HL-60 (cell line): ENCODE results near the gene ROMO1.

Source experiments
- DNase-seq, 2 experiments: peaks; one replicate each; pipeline ENCODE4 v3.0.0-alpha.2; 2010 to 2020; ENCODE audit warnings: low read depth in 1 of 2, low spot score in 1 of 2
- H3K27ac ChIP-seq: fragments of 250-450 bp; sonication (Bioruptor Pico); replicated peaks from 2 replicates; pipeline ENCODE4 v1.5.1; 2020; ENCODE audit warnings: mild to moderate bottlenecking, moderate library complexity
- H3K27me3 ChIP-seq: fragments of 250-450 bp; sonication (Bioruptor Pico); 2 replicates; pipeline ENCODE4 v1.5.1; 2021; ENCODE audit warnings: mild to moderate bottlenecking, moderate library complexity; ENCODE audit not compliant: insufficient read depth, poor library complexity, severe bottlenecking
- H3K4me3 ChIP-seq: replicated peaks from 2 replicates; pipeline ENCODE4 v1.5.1; 2011; ENCODE audit warnings: mild to moderate bottlenecking, control low read depth, low read length; ENCODE audit not compliant: insufficient read depth
- GABPA ChIP-seq: IDR thresholded peaks from 2 replicates; pipeline ENCODE4 v1.6.1; 2012; ENCODE audit warnings: low read depth
- POLR2AphosphoS5 ChIP-seq: IDR thresholded peaks from 2 replicates; pipeline ENCODE4 v1.6.1; 2012; ENCODE audit warnings: low read depth
- SPI1 ChIP-seq: IDR thresholded peaks from 2 replicates; pipeline ENCODE4 v1.6.1; 2012; ENCODE audit warnings: low read depth, mild to moderate bottlenecking, borderline replicate concordance
- TF ChIP-seq, protein P1 (sequence below): IDR thresholded peaks from one replicate; pipeline ENCODE4 v1.5.1; 2011; ENCODE audit warnings: low read length, control low read depth, inconsistent platforms; ENCODE audit not compliant: insufficient read depth
- TF ChIP-seq, protein P2 (sequence below): IDR thresholded peaks from 2 replicates; pipeline ENCODE4 v1.6.1; 2012; ENCODE audit warnings: low read depth; ENCODE audit not compliant: insufficient replicate concordance

Gene ROMO1

DNA sequence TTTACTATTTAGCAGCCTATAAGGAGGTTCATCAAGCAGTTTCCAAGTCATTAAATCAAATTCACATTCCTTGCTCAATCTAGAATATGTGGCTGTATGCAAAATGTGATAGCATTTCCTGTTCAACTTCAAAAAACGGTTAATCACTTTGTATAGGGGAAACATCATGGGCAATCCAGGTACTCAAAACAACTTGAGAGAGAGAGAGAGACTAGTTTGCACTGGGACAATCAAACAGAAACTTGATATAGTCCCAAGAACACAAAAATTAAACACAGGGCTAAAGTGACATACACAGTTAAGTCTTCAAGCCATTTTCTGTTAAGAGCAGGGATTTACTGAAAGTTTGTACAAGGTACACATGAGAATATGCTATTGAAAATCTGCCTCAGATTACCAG lies 41.9 kb upstream of the ROMO1 start:
- no peak overlapping the region for H3K27ac ChIP-seq
- DNase-seq, result no peak
- TF ChIP-seq, protein P1, sequence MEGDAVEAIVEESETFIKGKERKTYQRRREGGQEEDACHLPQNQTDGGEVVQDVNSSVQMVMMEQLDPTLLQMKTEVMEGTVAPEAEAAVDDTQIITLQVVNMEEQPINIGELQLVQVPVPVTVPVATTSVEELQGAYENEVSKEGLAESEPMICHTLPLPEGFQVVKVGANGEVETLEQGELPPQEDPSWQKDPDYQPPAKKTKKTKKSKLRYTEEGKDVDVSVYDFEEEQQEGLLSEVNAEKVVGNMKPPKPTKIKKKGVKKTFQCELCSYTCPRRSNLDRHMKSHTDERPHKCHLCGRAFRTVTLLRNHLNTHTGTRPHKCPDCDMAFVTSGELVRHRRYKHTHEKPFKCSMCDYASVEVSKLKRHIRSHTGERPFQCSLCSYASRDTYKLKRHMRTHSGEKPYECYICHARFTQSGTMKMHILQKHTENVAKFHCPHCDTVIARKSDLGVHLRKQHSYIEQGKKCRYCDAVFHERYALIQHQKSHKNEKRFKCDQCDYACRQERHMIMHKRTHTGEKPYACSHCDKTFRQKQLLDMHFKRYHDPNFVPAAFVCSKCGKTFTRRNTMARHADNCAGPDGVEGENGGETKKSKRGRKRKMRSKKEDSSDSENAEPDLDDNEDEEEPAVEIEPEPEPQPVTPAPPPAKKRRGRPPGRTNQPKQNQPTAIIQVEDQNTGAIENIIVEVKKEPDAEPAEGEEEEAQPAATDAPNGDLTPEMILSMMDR, result no peak
- no peak for TF ChIP-seq GABPA
- no peak for TF ChIP-seq SPI1
- no peak for TF ChIP-seq POLR2AphosphoS5
- TF ChIP-seq, protein P2, sequence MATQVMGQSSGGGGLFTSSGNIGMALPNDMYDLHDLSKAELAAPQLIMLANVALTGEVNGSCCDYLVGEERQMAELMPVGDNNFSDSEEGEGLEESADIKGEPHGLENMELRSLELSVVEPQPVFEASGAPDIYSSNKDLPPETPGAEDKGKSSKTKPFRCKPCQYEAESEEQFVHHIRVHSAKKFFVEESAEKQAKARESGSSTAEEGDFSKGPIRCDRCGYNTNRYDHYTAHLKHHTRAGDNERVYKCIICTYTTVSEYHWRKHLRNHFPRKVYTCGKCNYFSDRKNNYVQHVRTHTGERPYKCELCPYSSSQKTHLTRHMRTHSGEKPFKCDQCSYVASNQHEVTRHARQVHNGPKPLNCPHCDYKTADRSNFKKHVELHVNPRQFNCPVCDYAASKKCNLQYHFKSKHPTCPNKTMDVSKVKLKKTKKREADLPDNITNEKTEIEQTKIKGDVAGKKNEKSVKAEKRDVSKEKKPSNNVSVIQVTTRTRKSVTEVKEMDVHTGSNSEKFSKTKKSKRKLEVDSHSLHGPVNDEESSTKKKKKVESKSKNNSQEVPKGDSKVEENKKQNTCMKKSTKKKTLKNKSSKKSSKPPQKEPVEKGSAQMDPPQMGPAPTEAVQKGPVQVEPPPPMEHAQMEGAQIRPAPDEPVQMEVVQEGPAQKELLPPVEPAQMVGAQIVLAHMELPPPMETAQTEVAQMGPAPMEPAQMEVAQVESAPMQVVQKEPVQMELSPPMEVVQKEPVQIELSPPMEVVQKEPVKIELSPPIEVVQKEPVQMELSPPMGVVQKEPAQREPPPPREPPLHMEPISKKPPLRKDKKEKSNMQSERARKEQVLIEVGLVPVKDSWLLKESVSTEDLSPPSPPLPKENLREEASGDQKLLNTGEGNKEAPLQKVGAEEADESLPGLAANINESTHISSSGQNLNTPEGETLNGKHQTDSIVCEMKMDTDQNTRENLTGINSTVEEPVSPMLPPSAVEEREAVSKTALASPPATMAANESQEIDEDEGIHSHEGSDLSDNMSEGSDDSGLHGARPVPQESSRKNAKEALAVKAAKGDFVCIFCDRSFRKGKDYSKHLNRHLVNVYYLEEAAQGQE, result no peak
- H3K4me3 ChIP-seq, result no peak overlapping the region
- H3K27me3 ChIP-seq, result no peaks in the 10 kb centered on the region

DNA sequence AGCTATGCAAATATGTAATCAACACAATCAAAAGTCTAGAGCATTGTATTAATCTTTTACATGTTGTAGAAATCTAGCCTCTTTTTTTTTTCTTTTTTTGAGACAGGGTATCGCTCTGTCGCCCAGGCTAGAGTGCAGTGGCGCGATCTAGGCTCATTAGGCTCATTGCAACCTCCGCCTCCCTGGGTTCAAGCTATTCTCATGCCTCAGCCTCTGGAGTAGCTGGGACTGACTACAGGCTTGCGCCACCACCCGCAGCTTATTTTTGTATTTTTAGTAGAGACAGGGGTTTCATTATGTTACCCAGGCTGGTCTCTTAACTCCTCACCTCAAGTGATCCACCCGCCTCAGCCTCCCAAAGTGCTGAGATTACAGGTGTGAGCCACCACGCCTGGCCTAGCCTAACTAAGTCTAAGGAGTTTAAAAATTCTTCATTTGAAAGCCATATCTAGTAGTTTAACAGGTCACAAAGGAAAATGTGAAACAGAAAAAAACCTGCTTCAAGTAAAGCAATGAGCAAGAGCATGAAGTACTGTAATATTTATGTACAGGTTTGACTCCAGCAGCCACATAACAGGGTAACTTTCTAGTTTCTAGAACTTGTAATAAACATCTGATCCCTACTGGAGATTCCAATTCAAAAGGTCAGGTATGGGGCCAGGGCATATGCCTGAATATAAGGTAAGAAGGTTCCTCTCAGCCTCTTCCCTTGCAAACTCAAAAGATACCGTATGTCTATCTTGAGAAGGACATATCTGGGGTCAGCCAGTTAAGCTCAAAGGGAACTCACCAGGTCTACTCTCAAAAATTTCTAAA lies 38.9 kb upstream of the ROMO1 start:
- no peak for DNase-seq
- no peaks in the 10 kb centered on the region for H3K27me3 ChIP-seq
- TF ChIP-seq, protein P1, result no peak
- TF ChIP-seq SPI1 (no peak), POLR2AphosphoS5 (no peak), GABPA (no peak)
- TF ChIP-seq, protein P2, result no peak
- no peak overlapping the region; the same call in 1 of the 2 replicates for H3K27ac ChIP-seq
- H3K4me3 ChIP-seq, result no peak overlapping the region

DNA sequence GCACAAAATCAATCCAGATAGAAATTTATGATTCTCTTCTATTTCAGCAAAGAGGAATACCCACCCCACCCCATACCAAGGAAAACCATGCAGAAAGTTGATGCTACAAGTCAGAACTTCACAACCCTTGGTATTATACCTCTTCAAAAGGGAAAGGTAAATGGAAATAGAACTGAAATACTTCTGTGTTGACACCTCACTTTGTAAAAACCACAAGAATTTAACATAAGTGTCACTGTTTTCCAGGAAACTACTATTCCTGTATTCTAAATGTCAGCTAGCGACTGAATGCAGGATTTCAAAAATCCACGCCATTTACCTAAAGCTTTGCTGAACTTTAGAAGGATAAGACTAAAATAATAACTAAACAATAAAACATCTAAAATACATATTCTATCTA lies 38.2 kb upstream of the ROMO1 start:
- no peak overlapping the region for H3K4me3 ChIP-seq
- H3K27me3 ChIP-seq, result no peaks in the 10 kb centered on the region
- no peak for TF ChIP-seq GABPA
- TF ChIP-seq, protein P1, result no peak
- TF ChIP-seq POLR2AphosphoS5, result no peak
- TF ChIP-seq SPI1, result no peak
- no peak for DNase-seq
- no peak overlapping the region; the same call in 1 of the 2 replicates for H3K27ac ChIP-seq
